ENCODE data around the gene KPNA2. TPM values are rescaled to one million over a fixed set of nuclear protein-coding genes. Genes with fewer than 3 reads are reported as not detected.
"Not testable (repeated sequence)": the region's sequence is repeated elsewhere in the genome, so short reads cannot be mapped to it uniquely, and the experiment has no call there.

KPNA2 gene
- total and polyA plus RNA-seq, 10 of the 15 experiments (the other 5 are each of a cell fraction or from before 2014, with no cell fraction given) = 202 to 731 (median 283) TPM

- not testable (repeated sequence) for ATAC-seq
- intact Hi-C loops (cut with micrococcal nuclease; ENCODE audit: unreplicated experiment) = loop anchor here (10.0 kb wide), 1 partner anchor 106 kb away; no protein-coding TSS in a partner anchor
Observed at GRCh38 chr17:68068512-68068911, 33.0 kb downstream of the KPNA2 start.

GRCh38 chr17:68070582-68071444 lies 35.3 kb downstream of the KPNA2 start:
- H3K27me3 ChIP-seq (replicated peaks in 1 of 2; ENCODE audit: control insufficient read depth in 2 of 2, insufficient read depth in 2 of 2, low read length in 1 of 2); H3K36me3 ChIP-seq (ENCODE audit: control insufficient read depth in 2 of 2, insufficient read depth in 2 of 2, low read length in 1 of 2); BruUV-seq (replicated peaks); POLR2A ChIA-PET; in situ Hi-C loops (cut with MboI); RAD21 ChIA-PET (ENCODE audit: unreplicated experiment); H2AFZ ChIP-seq (ENCODE audit: control insufficient read depth, low read depth, low read length); H3K4me2 ChIP-seq (ENCODE audit: control insufficient read depth, insufficient read depth); H3K79me2 ChIP-seq (ENCODE audit: control insufficient read depth, insufficient read depth, low read length); H3K4me3 ChIP-seq; H4K20me1 ChIP-seq (ENCODE audit: control insufficient read depth, insufficient read depth); ATAC-seq; H3K9me3 ChIP-seq (replicated peaks; ENCODE audit: control insufficient read depth, insufficient read depth, low read length); H3K9ac ChIP-seq (ENCODE audit: control insufficient read depth, insufficient read depth, low read length); SMC1A ChIA-PET (ENCODE audit: uncharacterized antibody, unreplicated experiment); H3K27ac ChIP-seq (ENCODE audit: control insufficient read depth, insufficient read depth); H3K4me1 ChIP-seq (ENCODE audit: control insufficient read depth, insufficient read depth, low read length); FAIRE-seq; DNase-seq (ENCODE audit: low read depth, low spot score); intact Hi-C loops (cut with micrococcal nuclease; ENCODE audit: unreplicated experiment): not testable (repeated sequence)
- WGBS (ENCODE audit: insufficient coverage, insufficient replicate concordance, low lambda C conversion rate, missing lambda C conversion rate) = 81% methylated on average over 15 of the region's 15 CpGs
- CTCF ChIA-PET = interaction anchor here (1.3 kb wide), 1 partner anchor 102 kb away, joined by 3 read pairs; no protein-coding TSS in a partner anchor

More at GRCh38 chr17:68068512-68068911, 33.0 kb downstream of the KPNA2 start:
- H3K79me2 ChIP-seq (ENCODE audit: control insufficient read depth, insufficient read depth, low read length); H2AFZ ChIP-seq (ENCODE audit: control insufficient read depth, low read depth, low read length); H3K4me1 ChIP-seq (ENCODE audit: control insufficient read depth, insufficient read depth, low read length); H3K9ac ChIP-seq (ENCODE audit: control insufficient read depth, insufficient read depth, low read length); FAIRE-seq; H3K4me3 ChIP-seq; H3K36me3 ChIP-seq (ENCODE audit: control insufficient read depth in 2 of 2, insufficient read depth in 2 of 2, low read length in 1 of 2); DNase-seq (ENCODE audit: low read depth, low spot score); H4K20me1 ChIP-seq (ENCODE audit: control insufficient read depth, insufficient read depth); H3K27ac ChIP-seq (ENCODE audit: control insufficient read depth, insufficient read depth); H3K9me3 ChIP-seq (replicated peaks; ENCODE audit: control insufficient read depth, insufficient read depth, low read length); BruUV-seq (replicated peaks); CTCF ChIA-PET; RAD21 ChIA-PET (ENCODE audit: unreplicated experiment); in situ Hi-C loops (cut with MboI); H3K4me2 ChIP-seq (ENCODE audit: control insufficient read depth, insufficient read depth); H3K27me3 ChIP-seq (replicated peaks in 1 of 2; ENCODE audit: control insufficient read depth in 2 of 2, insufficient read depth in 2 of 2, low read length in 1 of 2): not testable (repeated sequence)
- WGBS (ENCODE audit: insufficient coverage, insufficient replicate concordance, low lambda C conversion rate, missing lambda C conversion rate) = 50% methylated on average over 3 of the region's 3 CpGs
- POLR2A ChIA-PET = interaction anchor here (0.8 kb wide), 1 partner anchor 308 kb away, joined by 3 read pairs; no protein-coding TSS in a partner anchor
- SMC1A ChIA-PET (ENCODE audit: uncharacterized antibody, unreplicated experiment) = interaction anchor here (1.0 kb wide), 1 partner anchor 14 kb away, joined by 3 read pairs; no protein-coding TSS in a partner anchor

Data from GM12878 (cell line).